ENCODE data around the gene G3BP2. TPM values are rescaled to one million over a fixed set of nuclear protein-coding genes. Genes with fewer than 3 reads are reported as not detected.

Gene G3BP2
- total and polyA plus RNA-seq, 2 of the 13 experiments (the other 11 are each of a cell fraction or from before 2014, with no cell fraction given) = 51.7 to 179 TPM

DNA sequence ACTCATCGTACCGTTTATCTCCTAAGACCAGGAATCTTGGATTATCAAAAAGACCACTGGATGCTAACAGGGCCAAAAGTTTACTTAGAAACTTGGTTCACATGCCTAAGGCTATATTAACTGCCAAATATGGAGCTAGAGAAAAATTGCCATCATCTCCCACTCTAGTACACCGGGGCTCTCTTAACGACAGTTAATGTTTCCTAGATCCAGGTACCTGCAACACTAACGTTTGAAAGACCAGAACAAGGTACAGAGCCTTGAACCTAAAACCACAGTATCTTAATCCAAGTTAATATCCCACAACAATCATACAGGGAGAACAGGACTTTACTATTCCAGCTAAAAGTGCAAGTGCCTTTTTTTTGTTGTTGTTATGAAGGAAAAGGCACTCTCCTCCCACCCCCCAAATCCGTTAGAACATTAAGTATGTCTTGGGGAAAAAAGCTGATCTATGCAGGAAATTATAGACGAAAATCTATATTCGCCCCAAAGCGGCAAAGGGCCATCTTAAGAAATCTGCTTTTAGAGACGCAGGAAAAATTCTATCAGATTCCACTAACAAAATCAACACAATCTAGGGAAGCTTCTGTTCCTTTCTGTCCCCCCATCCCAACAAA lies 1.3 kb downstream of the G3BP2 start (continued):
- no peak for TF ChIP-seq TCF12 (IDR thresholded peaks at IDR 0.05)
- no peak for TF ChIP-seq TCF12 (CRISPR knock-in tag; IDR thresholded peaks at IDR 0.05)
- no peak for TF ChIP-seq TAF1 (CRISPR knock-in tag; IDR thresholded peaks at IDR 0.05)
- no peak for TF ChIP-seq TGIF2 (CRISPR knock-in tag; IDR thresholded peaks at IDR 0.05)
- 0 out of 2 replicates have a peak, but pooled peaks have one; percentile 19 for TF ChIP-seq HDAC1 (CRISPR knock-in tag; IDR thresholded peaks at IDR 0.05)
- TF ChIP-seq, protein P1, sequence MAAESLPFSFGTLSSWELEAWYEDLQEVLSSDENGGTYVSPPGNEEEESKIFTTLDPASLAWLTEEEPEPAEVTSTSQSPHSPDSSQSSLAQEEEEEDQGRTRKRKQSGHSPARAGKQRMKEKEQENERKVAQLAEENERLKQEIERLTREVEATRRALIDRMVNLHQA (CRISPR knock-in tag; IDR thresholded peaks at IDR 0.05) = no peak
- peak; percentile 77 for TF ChIP-seq SRF (IDR thresholded peaks at IDR 0.05; ENCODE audit: low read depth, low read length)
- TF ChIP-seq, protein P2, sequence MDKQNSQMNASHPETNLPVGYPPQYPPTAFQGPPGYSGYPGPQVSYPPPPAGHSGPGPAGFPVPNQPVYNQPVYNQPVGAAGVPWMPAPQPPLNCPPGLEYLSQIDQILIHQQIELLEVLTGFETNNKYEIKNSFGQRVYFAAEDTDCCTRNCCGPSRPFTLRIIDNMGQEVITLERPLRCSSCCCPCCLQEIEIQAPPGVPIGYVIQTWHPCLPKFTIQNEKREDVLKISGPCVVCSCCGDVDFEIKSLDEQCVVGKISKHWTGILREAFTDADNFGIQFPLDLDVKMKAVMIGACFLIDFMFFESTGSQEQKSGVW (CRISPR knock-in tag; IDR thresholded peaks at IDR 0.05; ENCODE audit: borderline replicate concordance) = no peak
- TF ChIP-seq, protein P3, sequence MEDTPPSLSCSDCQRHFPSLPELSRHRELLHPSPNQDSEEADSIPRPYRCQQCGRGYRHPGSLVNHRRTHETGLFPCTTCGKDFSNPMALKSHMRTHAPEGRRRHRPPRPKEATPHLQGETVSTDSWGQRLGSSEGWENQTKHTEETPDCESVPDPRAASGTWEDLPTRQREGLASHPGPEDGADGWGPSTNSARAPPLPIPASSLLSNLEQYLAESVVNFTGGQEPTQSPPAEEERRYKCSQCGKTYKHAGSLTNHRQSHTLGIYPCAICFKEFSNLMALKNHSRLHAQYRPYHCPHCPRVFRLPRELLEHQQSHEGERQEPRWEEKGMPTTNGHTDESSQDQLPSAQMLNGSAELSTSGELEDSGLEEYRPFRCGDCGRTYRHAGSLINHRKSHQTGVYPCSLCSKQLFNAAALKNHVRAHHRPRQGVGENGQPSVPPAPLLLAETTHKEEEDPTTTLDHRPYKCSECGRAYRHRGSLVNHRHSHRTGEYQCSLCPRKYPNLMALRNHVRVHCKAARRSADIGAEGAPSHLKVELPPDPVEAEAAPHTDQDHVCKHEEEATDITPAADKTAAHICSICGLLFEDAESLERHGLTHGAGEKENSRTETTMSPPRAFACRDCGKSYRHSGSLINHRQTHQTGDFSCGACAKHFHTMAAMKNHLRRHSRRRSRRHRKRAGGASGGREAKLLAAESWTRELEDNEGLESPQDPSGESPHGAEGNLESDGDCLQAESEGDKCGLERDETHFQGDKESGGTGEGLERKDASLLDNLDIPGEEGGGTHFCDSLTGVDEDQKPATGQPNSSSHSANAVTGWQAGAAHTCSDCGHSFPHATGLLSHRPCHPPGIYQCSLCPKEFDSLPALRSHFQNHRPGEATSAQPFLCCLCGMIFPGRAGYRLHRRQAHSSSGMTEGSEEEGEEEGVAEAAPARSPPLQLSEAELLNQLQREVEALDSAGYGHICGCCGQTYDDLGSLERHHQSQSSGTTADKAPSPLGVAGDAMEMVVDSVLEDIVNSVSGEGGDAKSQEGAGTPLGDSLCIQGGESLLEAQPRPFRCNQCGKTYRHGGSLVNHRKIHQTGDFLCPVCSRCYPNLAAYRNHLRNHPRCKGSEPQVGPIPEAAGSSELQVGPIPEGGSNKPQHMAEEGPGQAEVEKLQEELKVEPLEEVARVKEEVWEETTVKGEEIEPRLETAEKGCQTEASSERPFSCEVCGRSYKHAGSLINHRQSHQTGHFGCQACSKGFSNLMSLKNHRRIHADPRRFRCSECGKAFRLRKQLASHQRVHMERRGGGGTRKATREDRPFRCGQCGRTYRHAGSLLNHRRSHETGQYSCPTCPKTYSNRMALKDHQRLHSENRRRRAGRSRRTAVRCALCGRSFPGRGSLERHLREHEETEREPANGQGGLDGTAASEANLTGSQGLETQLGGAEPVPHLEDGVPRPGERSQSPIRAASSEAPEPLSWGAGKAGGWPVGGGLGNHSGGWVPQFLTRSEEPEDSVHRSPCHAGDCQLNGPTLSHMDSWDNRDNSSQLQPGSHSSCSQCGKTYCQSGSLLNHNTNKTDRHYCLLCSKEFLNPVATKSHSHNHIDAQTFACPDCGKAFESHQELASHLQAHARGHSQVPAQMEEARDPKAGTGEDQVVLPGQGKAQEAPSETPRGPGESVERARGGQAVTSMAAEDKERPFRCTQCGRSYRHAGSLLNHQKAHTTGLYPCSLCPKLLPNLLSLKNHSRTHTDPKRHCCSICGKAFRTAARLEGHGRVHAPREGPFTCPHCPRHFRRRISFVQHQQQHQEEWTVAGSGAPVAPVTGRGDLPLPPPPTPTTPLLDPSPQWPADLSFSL (CRISPR knock-in tag; IDR thresholded peaks at IDR 0.05) = no peak
- no peak for TF ChIP-seq ZNF781 (CRISPR knock-in tag; IDR thresholded peaks at IDR 0.05; ENCODE audit: borderline replicate concordance, not compliant biosample characterization)
- TF ChIP-seq, protein P4, sequence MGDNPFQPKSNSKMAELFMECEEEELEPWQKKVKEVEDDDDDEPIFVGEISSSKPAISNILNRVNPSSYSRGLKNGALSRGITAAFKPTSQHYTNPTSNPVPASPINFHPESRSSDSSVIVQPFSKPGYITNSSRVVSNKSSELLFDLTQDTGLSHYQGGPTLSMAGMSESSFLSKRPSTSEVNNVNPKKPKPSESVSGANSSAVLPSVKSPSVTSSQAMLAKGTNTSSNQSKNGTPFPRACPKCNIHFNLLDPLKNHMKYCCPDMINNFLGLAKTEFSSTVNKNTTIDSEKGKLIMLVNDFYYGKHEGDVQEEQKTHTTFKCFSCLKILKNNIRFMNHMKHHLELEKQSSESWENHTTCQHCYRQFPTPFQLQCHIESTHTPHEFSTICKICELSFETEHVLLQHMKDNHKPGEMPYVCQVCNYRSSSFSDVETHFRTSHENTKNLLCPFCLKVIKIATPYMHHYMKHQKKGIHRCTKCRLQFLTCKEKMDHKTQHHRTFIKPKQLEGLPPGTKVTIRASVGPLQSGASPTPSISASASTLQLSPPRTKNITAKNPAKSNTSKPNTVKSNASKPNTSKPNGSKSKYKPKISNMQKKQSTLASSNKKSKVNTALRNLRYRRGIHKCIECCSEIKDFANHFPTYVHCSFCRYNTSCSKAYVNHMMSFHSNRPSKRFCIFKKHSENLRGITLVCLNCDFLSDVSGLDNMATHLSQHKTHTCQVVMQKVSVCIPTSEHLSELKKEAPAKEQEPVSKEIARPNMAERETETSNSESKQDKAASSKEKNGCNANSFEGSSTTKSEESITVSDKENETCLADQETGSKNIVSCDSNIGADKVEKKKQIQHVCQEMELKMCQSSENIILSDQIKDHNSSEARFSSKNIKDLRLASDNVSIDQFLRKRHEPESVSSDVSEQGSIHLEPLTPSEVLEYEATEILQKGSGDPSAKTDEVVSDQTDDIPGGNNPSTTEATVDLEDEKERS (CRISPR knock-in tag; IDR thresholded peaks at IDR 0.05) = no peak
- TF ChIP-seq ZBTB21 (CRISPR knock-in tag; IDR thresholded peaks at IDR 0.05) = no peak
- TF ChIP-seq ZNF232 (CRISPR knock-in tag; IDR thresholded peaks at IDR 0.05; ENCODE audit: borderline replicate concordance) = no peak
- no peak for TF ChIP-seq ZSCAN31 (CRISPR knock-in tag; IDR thresholded peaks at IDR 0.05; ENCODE audit: low read depth)
- no peak for TF ChIP-seq RBM22 (optimal IDR thresholded peaks at IDR 0.05; ENCODE audit: low read length)
- no peak for TF ChIP-seq ARNT (IDR thresholded peaks at IDR 0.05)
- TF ChIP-seq ZBTB7B (CRISPR knock-in tag; IDR thresholded peaks at IDR 0.05) = no peak

All from HepG2 (cell line).